Non-pigmented ciliary epithelial cell (primary cell): ENCODE data around the gene PAGE2.
"Not testable (repeated sequence)": the region's sequence is repeated elsewhere in the genome, so short reads cannot be mapped to it uniquely, and the experiment has no call there.

Experiments
- DNase-seq: peaks from one replicate; pipeline ENCODE4 v3.0.0-alpha.2; 2010; ENCODE audit warnings: low read depth

PAGE2 gene

DNA sequence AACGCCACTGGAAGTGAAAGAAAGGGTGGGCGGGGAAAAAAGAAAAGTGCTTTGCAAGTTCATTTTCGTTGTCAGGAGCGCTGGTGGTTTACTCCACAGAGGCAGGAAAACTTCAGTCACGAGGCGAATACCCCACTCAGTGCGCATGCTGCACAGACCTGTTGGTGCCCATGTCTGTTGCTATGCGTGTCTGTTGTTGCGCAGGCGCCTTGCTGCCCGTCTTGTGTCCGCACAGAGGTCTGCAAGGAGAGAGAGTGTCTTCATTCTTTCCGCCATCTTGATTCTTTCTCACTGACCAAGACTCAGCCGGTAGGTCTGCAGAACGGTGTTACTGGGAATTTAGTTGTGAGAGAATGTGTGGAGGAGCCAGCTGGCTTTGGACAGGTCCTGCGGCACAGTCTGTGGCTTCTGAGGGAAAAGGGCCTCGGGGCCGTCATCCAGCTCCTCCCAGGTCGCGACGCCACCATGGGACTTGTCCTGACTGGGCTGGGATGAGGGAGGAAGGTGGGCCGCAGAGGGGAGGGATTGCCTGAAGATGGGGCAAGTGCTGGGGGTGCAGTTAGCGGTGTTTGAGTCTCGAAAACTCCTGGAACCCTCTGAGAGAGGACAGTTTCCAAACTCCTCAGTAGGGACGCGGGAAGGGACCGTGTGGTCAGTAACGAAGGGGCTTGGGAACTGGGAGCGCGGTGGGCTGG is at the start of gene PAGE2:
TSS of gene PAGE2 (plus strand) at position 224 of the 695 bp plus-strand sequence. CDS start 1,003 bp downstream, outside the sequence.
- no peak for DNase-seq

GRCh38 chrX:55039471-55039870 is 49.3 kb upstream of the PAGE2 start:
- DNase-seq: no peak

- DNase-seq: no peak
These were observed 47.3 kb upstream of the PAGE2 start for GRCh38 chrX:55041514-55041913.

GRCh38 chrX:55050599-55050998 is 38.2 kb upstream of the PAGE2 start:
- not testable (repeated sequence) for DNase-seq

- DNase-seq: no peak
These were observed 31.8 kb upstream of the PAGE2 start for GRCh38 chrX:55056820-55057674.

- no peak for DNase-seq
These were observed 31.1 kb upstream of the PAGE2 start for GRCh38 chrX:55057675-55058249.

DNA sequence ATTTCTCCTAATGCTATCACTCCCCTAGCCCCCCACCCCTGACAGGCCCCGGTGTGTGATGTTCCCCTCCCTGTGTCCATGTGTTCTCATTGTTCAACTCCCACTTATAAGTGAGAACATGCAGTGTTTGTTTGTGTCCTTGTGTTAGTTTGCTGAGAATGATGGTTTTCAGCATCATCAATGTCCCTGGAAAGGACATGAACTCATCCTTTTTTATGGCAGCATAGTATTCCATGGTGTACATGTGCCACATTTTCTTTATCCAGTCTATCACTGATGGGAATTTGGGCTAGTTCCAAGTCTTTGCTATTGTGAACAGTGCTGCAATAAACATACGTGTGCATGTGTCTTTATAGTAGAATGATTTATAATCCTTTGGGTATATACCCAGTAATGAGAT is 21.6 kb upstream of the PAGE2 start:
- DNase-seq: not testable (repeated sequence)

DNA sequence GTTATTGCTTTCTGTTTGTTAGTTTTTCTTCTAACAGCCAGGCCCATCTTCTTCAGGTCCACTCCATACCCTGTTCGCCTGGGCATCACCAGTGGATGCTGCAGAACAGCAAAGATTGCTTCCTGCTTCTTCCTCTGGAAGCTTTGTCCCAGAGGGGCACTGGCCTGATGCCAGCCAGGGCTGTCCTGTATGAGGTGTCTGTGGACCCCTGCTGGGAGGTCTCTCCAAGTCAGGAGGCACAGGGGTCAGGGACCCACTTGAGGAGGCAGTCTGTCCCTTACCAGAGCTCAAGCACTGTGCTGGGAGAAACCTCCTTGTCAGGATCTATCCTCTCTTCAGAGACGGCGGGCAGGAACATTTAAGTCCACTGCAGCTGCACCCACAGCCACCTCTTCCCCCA is 16.5 kb upstream of the PAGE2 start:
- DNase-seq: no peak

DNA sequence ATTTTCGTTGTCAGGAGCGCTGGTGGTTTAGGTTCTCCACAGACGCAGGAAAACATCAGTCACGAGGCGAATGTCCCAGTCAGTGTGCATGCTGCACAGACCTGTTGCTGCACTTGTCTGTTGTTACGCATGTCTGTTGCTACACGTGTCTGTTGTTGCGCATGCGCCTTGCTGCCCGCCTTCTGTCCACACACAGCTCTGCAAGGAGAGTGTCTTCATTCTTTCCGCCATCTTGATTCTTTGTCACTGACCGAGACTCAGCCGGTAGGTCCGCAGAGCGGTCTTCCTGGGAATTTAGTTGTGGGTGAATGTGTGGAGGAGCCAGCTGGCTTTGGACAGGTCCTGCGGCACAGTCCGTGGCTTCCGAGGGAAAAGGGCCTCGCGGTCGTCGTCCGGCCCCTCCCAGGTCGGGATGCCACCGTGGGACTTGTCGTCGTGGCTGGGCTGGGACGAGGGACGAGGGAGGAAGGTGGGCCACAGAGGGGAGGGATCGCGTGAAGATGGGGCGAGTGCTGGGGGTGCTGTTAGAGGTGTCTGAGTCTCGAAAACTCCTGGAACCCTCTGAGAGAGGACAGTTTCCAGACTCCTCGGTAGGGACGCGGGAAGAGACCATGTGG is 13.9 kb upstream of the PAGE2 start, which contains the start of gene PAGE2B:
TSS of gene PAGE2B (plus strand) at position 180 of the 617 bp plus-strand sequence. CDS start 1,012 bp downstream, outside the sequence.
- DNase-seq: no peak

DNA sequence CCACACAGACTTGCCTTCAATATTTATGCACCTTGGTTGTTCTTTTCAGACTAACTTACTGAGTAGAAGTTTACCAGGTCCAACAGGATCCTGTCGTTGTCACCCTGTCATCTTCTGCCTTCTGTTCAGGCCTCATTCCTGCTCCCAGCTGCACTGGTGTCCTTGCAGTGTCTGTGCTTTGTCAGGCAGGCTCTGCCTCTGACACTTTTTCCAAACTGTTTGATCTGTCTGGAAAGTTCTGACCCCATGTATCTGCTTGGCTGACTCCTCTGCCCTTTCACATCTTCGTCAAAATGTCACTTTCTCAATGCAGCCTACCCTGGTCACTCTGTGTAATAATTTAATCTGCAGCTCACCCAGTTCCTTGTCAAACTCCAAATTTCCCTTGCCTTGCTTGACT is 9.9 kb downstream of the PAGE2 start:
- DNase-seq: no peak

DNA sequence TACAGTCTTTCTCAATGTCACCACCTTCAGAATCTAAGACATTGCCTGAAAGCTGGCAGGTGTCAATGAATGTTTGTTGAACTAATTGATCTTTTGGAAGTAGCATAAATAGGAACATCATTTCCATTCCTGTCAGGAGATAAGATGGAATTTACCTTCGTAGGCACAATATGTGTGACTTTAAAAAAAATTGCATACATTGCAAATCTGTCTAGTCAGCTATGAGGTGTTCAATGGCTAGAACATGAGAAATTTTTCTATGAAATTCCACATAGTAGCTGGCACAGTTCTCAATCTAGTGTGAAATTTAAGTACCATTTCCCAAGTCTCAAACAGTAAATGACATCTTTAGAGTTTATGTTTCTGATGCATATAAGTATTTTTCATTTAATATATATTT is 10.3 kb downstream of the PAGE2 start:
- no peak for DNase-seq

DNA sequence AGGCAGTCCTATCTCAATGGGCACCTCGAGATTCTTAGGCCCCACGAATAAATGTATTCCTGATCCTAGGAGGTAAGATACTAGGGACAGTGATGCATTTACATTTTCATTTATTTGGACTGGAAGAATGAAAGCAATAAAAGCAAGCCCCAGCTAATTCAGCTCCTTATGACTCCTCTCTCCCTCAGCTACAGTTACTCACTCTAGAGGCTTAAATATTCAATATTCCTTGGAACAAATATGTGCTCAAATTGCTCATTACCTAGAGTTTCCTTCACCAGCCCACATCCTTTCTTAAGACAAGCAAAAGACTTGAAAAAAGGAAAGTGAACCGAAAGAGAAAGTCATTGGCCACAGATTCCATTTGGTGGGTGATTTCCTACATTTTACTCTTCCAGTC is 13.9 kb downstream of the PAGE2 start:
- DNase-seq: no peak

GRCh38 chrX:55107262-55107661 is 18.4 kb downstream of the PAGE2 start:
- DNase-seq: no peak

GRCh38 chrX:55107911-55108310 is 19.1 kb downstream of the PAGE2 start:
- DNase-seq: no peak

- no peak for DNase-seq
These were observed 20.5 kb downstream of the PAGE2 start for GRCh38 chrX:55109306-55109705.

DNA sequence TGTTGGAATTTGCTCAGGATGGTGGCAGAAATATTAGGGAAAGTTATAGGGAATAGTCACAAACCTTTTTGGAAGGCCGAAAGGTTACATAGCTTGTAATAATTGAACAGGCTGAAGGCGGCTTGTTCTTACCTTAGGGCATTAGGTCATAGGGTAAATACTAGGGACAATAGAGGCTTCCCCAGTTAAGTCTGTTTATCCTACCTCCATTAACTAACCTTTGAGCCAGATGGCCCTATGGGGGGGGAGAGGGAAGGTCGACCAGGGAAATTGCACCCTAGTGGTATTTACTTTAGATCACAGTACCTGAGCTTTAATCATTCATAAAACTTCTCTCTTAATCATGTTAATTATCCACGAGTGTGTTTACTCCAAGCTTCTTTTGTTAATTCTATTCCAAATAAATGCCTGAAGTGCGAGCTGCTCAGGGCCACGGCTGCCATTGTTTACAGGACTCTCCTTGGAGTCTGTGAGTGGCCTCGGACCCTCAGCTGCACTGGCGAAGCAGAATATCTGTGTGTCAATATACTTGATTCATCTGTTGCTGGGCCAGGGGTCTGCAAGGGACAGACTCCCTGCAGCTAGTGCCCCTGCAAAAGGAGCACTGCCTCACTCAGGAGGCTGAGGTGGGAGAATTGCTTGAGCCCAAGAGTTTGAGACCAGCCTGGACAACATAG is 22.9 kb downstream of the PAGE2 start:
- DNase-seq: no peak

- not testable (repeated sequence) for DNase-seq
These were observed 27.8 kb downstream of the PAGE2 start for GRCh38 chrX:55116589-55116988.

DNA sequence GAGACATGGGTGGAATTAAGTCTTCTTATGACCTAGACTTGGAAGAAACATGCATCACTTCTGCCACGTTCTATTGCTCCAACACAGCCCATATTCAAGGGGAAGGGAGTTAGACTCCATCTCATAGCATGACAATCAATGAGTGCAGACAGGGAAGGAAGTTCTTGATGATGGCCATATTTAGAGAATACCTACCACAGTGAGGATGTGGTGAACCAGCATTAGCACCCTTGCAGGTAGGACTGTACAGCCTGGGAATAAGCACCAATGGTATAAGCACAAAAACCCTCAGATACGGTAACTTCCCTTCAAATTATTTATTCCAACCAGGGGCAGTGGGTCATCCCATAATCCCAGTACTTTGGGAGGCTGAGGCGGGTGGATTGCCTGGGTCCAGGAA is 29.8 kb downstream of the PAGE2 start:
- DNase-seq: no peak

GRCh38 chrX:55119271-55119670 is 30.5 kb downstream of the PAGE2 start:
- no peak for DNase-seq

DNA sequence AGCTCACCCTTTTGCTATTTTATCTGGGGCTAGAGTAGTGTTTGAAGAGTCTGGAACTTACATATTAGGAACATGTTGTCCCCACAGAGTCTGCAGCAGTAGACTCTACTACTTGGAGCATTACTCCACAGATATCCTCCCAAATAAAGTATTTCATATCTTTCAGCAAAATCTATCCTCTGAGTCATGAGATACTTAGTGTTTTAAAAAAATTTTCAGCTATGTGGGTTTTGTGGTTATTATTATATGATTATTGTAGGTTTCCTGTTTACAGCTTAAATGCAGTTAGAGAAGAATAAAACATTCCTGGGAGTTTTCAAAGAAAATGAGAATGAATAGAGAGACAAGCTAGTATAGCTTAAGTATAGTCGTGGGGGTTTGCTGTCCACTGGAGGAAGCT is 30.9 kb downstream of the PAGE2 start:
- no peak for DNase-seq

DNA sequence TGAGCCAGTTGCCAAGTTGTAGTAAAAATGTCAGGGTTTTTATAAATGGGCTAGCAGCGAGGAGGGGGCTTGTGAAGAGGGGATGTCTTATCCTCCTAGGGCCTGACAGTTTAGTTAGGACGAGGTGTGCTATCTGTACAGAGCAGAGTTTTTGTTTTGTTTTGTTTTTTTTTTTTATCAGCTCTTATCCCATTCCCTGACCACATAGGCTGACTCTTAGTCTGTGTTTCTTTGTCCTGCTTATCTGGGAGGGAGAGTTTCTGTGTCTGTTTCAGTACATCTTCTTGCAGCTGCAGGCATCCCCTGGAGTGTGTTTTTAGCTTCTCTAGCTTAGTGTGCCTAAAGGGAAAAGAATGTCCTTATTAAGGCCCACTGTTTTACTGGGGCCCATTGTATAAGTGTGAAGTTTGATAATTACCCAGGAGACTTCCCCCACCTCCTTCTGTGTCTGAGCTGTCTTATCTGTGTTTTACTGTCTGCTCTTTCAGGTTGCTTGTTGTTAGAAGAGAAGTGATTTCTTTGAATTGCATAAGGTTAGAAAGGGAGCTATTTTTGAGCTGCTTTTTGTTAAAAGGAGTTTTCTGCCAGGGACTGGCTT is 32.0 kb downstream of the PAGE2 start:
- DNase-seq: no peak
